ENCODE results near the gene CCDC186. TPM values are rescaled to one million over a fixed set of nuclear protein-coding genes. Genes with fewer than 3 reads are reported as not detected.
A peak's percentile ranks its signal among the peaks of the same experiment; 100 is the strongest.

Gene CCDC186
- total RNA-seq, 1 experiment from 2014 or later = 5.7 TPM

DNA sequence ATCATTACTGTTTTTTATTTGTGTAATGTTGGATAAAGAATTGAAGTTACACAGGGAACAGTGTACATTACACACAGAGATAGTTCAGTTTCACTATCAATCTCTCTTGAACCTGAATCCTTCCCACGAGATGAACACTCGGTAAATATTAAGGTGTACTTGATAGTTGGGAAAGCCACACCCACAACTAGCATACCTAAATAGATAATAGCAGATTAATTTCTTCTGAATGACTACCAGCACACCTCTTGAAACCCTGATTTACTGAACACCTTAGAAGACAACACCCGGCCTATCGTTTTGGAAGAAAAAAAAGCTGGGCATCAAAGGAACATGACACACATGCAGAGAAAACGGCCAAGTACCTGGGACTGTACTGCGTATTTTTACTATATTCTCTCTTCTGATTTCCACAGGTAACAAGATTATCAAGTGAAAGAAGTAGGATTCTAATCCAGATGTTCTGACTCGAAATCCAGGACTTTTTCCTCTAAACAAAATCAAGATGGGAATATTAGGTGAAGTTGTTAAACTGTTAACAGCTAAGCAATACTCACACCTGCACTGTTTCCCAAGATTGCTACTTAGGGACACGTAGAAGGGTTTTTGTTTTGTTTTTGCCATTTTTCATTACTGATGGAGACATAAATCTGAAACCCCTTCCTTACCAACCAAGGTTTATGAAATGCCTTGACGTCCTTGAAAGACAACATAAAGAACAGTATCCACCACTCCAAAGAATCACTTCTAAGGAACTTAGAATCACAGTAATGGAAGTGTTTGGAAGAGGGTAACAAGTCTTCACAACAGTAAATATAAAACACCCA, 1.0 kb downstream of the CCDC186 start:
- peak overlapping the region; percentile 93 for H2AFZ ChIP-seq (ENCODE audit: low read length)
- CTCF ChIA-PET = no interaction called here
- H3K9me2 ChIP-seq (replicated peaks; ENCODE audit: low read length) = no peaks in the 10 kb centered on the region
- H3K27ac ChIP-seq (ENCODE audit: low read length) = 0 out of 2 replicates have a peak overlapping the region, but pooled peaks have one; percentile 58
- H3K4me1 ChIP-seq (ENCODE audit: insufficient read depth, low read length) = peaks cover 11% of the 10 kb centered on the region; the same call in 1 of the 2 replicates
- no TSS peak for BruUV-seq (replicated peaks)
- peak overlapping the region; percentile 98 for H3K4me3 ChIP-seq (ENCODE audit: low read length)
- TF ChIP-seq EZH2phosphoT487 (IDR thresholded peaks at IDR 0.05; ENCODE audit: borderline replicate concordance, low read length) = no peak
- TF ChIP-seq, protein P1, sequence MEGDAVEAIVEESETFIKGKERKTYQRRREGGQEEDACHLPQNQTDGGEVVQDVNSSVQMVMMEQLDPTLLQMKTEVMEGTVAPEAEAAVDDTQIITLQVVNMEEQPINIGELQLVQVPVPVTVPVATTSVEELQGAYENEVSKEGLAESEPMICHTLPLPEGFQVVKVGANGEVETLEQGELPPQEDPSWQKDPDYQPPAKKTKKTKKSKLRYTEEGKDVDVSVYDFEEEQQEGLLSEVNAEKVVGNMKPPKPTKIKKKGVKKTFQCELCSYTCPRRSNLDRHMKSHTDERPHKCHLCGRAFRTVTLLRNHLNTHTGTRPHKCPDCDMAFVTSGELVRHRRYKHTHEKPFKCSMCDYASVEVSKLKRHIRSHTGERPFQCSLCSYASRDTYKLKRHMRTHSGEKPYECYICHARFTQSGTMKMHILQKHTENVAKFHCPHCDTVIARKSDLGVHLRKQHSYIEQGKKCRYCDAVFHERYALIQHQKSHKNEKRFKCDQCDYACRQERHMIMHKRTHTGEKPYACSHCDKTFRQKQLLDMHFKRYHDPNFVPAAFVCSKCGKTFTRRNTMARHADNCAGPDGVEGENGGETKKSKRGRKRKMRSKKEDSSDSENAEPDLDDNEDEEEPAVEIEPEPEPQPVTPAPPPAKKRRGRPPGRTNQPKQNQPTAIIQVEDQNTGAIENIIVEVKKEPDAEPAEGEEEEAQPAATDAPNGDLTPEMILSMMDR (conservative IDR thresholded peaks at IDR 0.05; ENCODE audit: low read depth, low read length) = no peak
- no peak for TF ChIP-seq EZH2 (IDR thresholded peaks at IDR 0.05; ENCODE audit: low read length, unreplicated experiment)
- POLR2A ChIA-PET (ENCODE audit: unreplicated experiment) = interaction anchor here (0.5 kb wide), 1 partner anchor 133 kb away, joined by 3 read pairs; no protein-coding TSS in a partner anchor
- peaks cover 11% of the 10 kb centered on the region; the same call in 1 of the 2 replicates for H4K20me1 ChIP-seq (ENCODE audit: low read length)
- ATAC-seq (no peak), DNase-seq (no peak)
- H3K4me2 ChIP-seq (ENCODE audit: low read length) = peak overlapping the region; percentile 96
- H3K9me3 ChIP-seq (ENCODE audit: low read length) = peaks cover 5% of the 10 kb centered on the region; the same call in 1 of the 2 replicates
- H3K79me2 ChIP-seq (ENCODE audit: low read length) = peaks cover 58% of the 10 kb centered on the region
- H3K9ac ChIP-seq (ENCODE audit: low read length) = peak overlapping the region; percentile 88
- no peaks in the 10 kb centered on the region for H3F3A ChIP-seq (ENCODE audit: low read length, unreplicated experiment)
- peaks cover 18% of the 10 kb centered on the region for H3K36me3 ChIP-seq (ENCODE audit: low read depth, low read length)
- intact Hi-C loops (cut with micrococcal nuclease) = no loop called here
- H3K27me3 ChIP-seq (ENCODE audit: low read length) = no peaks in the 10 kb centered on the region

DNA sequence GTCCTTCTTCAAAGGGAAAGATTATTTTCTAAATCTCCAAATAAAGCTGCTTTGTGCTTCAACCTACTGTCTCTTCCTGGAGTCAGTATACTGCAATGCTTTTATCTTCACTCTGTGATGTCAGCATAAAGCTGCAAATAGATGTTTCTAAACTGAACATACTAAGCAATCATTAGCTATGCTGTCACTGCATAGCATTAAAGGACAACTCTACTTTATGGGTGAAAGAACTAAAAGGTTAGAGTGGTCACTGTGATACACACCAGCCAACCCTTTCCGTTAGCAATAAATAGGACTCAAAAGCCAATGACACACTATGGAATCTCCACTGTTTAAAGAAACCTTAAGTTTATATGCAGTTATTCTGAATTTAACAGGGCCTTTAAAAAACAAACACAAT, 1.8 kb downstream of the CCDC186 start:
- H3K9me2 ChIP-seq (replicated peaks; ENCODE audit: low read length) = no peaks in the 10 kb centered on the region
- ATAC-seq = no peak
- no peak for DNase-seq
- no TSS peak for BruUV-seq (replicated peaks)
- intact Hi-C loops (cut with micrococcal nuclease) = no loop called here
- TF ChIP-seq EZH2phosphoT487 (IDR thresholded peaks at IDR 0.05; ENCODE audit: borderline replicate concordance, low read length) (no peak), EZH2 (IDR thresholded peaks at IDR 0.05; ENCODE audit: low read length, unreplicated experiment) (no peak)
- TF ChIP-seq, protein P1 (conservative IDR thresholded peaks at IDR 0.05; ENCODE audit: low read depth, low read length) = no peak
- POLR2A ChIA-PET (ENCODE audit: unreplicated experiment) = interaction anchor here (0.5 kb wide), 2 partner anchors 134 to 612 kb away, joined by 3 to 6 read pairs; no protein-coding TSS in a partner anchor
- peaks cover 5% of the 10 kb centered on the region; the same call in 1 of the 2 replicates for H3K9me3 ChIP-seq (ENCODE audit: low read length)
- H4K20me1 ChIP-seq (ENCODE audit: low read length) = peaks cover 11% of the 10 kb centered on the region; the same call in 1 of the 2 replicates
- H3K27me3 ChIP-seq (ENCODE audit: low read length) = no peaks in the 10 kb centered on the region
- peak overlapping the region; percentile 98 for H3K4me3 ChIP-seq (ENCODE audit: low read length)
- CTCF ChIA-PET = no interaction called here
- no peak overlapping the region for H3K27ac ChIP-seq (ENCODE audit: low read length)
- H3K9ac ChIP-seq (ENCODE audit: low read length) = peak overlapping the region; percentile 88; the same call in 1 of the 2 replicates
- H3F3A ChIP-seq (ENCODE audit: low read length, unreplicated experiment) = no peaks in the 10 kb centered on the region
- H3K4me1 ChIP-seq (ENCODE audit: insufficient read depth, low read length) = peaks cover 11% of the 10 kb centered on the region; the same call in 1 of the 2 replicates
- peaks cover 19% of the 10 kb centered on the region for H3K36me3 ChIP-seq (ENCODE audit: low read depth, low read length)
- peaks cover 62% of the 10 kb centered on the region for H3K79me2 ChIP-seq (ENCODE audit: low read length)
- H2AFZ ChIP-seq (ENCODE audit: low read length) = no peak overlapping the region
- H3K4me2 ChIP-seq (ENCODE audit: low read length) = peak overlapping the region; percentile 96

Measured in PC-3 (cell line).